Fibroblast of lung (primary cell): ENCODE data around the gene FOXL3.

Experiments used
- EZH2 ChIP-seq: IDR thresholded peaks from 2 replicates; pipeline ENCODE4 v1.5.1; 2012; ENCODE audit warnings: low read length, control low read depth, mild to moderate bottlenecking; ENCODE audit errors: missing control alignments
- TF ChIP-seq, protein P1 (sequence below), 2 donors: IDR thresholded peaks in 1 of 2; conservative IDR thresholded peaks in 1 of 2; 1 replicate in 1 of 2; 2 replicates in 1 of 2; pipeline ENCODE4 v1.5.1; 2011 to 2012; ENCODE audit warnings: low read length in 2 of 2, control low read depth in 1 of 2, inconsistent platforms in 1 of 2, low read depth in 1 of 2, mild to moderate bottlenecking in 1 of 2

DNA sequence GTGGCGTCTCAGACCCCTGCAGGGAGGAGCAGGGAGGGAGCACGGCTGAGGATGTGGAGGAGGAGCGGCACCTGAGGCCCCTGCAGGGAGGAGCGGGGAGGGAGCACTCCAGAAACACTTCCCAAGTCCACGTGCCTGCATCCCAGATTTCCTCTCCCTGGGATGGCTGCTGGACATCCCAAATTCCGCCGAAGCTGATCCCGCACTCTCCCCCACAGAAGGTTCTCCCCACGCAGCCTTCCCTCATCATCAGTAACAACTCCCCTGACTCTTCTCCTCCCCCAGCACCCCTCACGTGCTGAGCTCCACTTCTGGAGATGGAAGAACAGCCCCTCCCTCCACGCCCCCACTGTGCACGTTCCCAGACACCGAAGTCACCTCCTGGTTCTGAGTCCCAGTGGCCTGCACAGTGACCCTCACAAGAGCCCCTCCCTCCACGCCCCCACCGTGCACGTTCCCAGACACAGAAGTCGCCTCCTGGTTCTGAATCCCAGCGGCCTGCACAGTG is 17.8 kb upstream of the FOXL3 start:
- TF ChIP-seq, protein P1, sequence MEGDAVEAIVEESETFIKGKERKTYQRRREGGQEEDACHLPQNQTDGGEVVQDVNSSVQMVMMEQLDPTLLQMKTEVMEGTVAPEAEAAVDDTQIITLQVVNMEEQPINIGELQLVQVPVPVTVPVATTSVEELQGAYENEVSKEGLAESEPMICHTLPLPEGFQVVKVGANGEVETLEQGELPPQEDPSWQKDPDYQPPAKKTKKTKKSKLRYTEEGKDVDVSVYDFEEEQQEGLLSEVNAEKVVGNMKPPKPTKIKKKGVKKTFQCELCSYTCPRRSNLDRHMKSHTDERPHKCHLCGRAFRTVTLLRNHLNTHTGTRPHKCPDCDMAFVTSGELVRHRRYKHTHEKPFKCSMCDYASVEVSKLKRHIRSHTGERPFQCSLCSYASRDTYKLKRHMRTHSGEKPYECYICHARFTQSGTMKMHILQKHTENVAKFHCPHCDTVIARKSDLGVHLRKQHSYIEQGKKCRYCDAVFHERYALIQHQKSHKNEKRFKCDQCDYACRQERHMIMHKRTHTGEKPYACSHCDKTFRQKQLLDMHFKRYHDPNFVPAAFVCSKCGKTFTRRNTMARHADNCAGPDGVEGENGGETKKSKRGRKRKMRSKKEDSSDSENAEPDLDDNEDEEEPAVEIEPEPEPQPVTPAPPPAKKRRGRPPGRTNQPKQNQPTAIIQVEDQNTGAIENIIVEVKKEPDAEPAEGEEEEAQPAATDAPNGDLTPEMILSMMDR (conservative IDR thresholded peaks at IDR 0.05 in 1 of 2, IDR thresholded peaks at IDR 0.05 in 1 of 2; ENCODE audit: low read depth in 1 of 2, low read length in 2 of 2), result no peak
- no peak for TF ChIP-seq EZH2
